Upper lobe of right lung (tissue), 1 donor: ENCODE measurements around the gene LPP. TPM values are rescaled to one million over a fixed set of nuclear protein-coding genes. Genes with fewer than 3 reads are reported as not detected.

ENCODE experiments used
- ATAC-seq: fragments of 200-7000 bp; cut with Tn5 transposase; one replicate; pipeline ENCODE4 v1.9.1; 2020; ENCODE audit warnings: mild to moderate bottlenecking, moderate library complexity
- DNase-seq: peaks from one replicate; pipeline ENCODE4 v3.0.0-alpha.2; 2020
- H3K27ac ChIP-seq: fragments of 200-600 bp; one replicate; pipeline ENCODE4 v1.8.0; 2022
- H3K27me3 ChIP-seq: fragments of 200-600 bp; one replicate; pipeline ENCODE4 v1.8.0; 2022; ENCODE audit warnings: mild to moderate bottlenecking
- H3K36me3 ChIP-seq: fragments of 200-600 bp; one replicate; pipeline ENCODE4 v1.8.0; 2022
- H3K4me1 ChIP-seq: fragments of 200-600 bp; one replicate; pipeline ENCODE4 v1.8.0; 2022
- H3K4me3 ChIP-seq: fragments of 200-600 bp; one replicate; pipeline ENCODE4 v1.8.0; 2022; ENCODE audit warnings: mild to moderate bottlenecking
- H3K9me3 ChIP-seq: fragments of 200-600 bp; one replicate; pipeline ENCODE4 v1.8.0; 2022
- intact Hi-C: fragments of 100-400 bp; cut with DNase I; formaldehyde crosslinking; loops from one replicate; pipeline ENCODE4 v1.11.0; 2022
- long read RNA-seq: library from polyadenylated mRNA; unstranded; transcript quantifications from one replicate; pipeline ENCODE4 v2.0.0, GENCODE V29; 2021
- total RNA-seq: library from RNA; stranded (reverse); fragmentation: NEBNext Ultra II Directional; extraction: Animal tissue kit (Norgen Biotek cat#: 25700); gene quantifications from one replicate; pipeline ENCODE4 v1.2.1, GENCODE V29; 2021
- TF ChIP-seq, protein P1 (sequence below): fragments of 200-600 bp; IDR thresholded peaks from one replicate; pipeline ENCODE4 v1.8.0; 2022; ENCODE audit warnings: antibody characterized with exemption
- donor health status: DM: no; HTN: yes; CAD: no; lungs with severe emphysema.

LPP gene, protein sequence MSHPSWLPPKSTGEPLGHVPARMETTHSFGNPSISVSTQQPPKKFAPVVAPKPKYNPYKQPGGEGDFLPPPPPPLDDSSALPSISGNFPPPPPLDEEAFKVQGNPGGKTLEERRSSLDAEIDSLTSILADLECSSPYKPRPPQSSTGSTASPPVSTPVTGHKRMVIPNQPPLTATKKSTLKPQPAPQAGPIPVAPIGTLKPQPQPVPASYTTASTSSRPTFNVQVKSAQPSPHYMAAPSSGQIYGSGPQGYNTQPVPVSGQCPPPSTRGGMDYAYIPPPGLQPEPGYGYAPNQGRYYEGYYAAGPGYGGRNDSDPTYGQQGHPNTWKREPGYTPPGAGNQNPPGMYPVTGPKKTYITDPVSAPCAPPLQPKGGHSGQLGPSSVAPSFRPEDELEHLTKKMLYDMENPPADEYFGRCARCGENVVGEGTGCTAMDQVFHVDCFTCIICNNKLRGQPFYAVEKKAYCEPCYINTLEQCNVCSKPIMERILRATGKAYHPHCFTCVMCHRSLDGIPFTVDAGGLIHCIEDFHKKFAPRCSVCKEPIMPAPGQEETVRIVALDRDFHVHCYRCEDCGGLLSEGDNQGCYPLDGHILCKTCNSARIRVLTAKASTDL
- 191 TPM for total RNA-seq
- long read RNA-seq, partial matches to known transcripts = 37 of 80 reads
- long read RNA-seq, other reads (novel, unspliced or antisense) = 43 of 80 reads

DNA sequence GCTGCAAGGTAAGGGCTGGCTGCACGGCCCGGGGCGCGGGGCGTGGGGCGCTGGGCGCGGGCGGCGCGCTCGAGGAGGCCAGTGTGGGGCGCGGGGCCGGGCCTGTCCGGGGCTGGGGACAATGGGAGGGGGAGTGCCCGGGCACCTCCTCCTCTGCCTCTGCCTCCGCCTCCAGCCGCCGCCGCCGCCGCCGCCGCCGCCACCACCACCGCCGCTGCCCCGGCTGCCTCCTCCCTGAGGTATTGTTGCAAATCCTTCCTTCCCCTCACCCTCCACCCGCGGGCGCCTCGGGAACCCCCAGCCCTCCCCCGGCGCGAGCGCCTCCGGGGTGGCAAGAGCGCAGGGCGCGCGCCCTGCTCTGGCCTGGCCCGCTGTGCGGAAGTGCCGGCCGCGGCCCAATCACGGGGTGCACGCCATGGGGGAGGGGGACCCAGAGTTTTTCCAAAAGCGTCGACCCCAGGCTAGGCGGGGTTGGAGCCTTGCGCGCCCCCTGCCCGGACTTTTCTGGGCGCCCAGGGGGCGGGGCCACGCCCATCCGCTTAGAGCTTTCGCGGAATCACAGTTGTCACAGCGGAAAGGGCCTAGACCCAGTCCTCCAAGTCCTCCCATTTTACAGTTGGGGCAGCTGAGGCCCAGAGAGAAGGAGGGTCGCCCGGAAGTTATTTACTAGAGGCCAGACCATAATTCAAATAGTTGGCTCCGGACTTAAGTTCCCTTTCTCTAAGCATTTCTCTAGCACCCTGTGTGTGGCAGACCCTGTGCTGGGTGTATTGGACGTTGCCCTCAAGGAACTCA lies at the start of gene LPP:
LPP (plus strand) TSS at position 144 of the 795 bp plus-strand sequence. CDS start 251,964 bp downstream, outside the sequence.
- H3K27ac ChIP-seq = peak within 1 kb of the TSS; percentile 95
- H3K36me3 ChIP-seq = no peaks in the 10 kb centered on the region
- intact Hi-C loops = no loop called here
- ATAC-seq (peak; percentile 91), DNase-seq (peak; percentile 95)
- H3K9me3 ChIP-seq = no peaks in the 10 kb centered on the region
- H3K4me3 ChIP-seq = peak within 1 kb of the TSS; percentile 81
- H3K4me1 ChIP-seq = peaks cover 38% of the 10 kb centered on the region
- TF ChIP-seq, protein P1, sequence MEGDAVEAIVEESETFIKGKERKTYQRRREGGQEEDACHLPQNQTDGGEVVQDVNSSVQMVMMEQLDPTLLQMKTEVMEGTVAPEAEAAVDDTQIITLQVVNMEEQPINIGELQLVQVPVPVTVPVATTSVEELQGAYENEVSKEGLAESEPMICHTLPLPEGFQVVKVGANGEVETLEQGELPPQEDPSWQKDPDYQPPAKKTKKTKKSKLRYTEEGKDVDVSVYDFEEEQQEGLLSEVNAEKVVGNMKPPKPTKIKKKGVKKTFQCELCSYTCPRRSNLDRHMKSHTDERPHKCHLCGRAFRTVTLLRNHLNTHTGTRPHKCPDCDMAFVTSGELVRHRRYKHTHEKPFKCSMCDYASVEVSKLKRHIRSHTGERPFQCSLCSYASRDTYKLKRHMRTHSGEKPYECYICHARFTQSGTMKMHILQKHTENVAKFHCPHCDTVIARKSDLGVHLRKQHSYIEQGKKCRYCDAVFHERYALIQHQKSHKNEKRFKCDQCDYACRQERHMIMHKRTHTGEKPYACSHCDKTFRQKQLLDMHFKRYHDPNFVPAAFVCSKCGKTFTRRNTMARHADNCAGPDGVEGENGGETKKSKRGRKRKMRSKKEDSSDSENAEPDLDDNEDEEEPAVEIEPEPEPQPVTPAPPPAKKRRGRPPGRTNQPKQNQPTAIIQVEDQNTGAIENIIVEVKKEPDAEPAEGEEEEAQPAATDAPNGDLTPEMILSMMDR = no peak
- H3K27me3 ChIP-seq = no peaks in the 10 kb centered on the region

DNA sequence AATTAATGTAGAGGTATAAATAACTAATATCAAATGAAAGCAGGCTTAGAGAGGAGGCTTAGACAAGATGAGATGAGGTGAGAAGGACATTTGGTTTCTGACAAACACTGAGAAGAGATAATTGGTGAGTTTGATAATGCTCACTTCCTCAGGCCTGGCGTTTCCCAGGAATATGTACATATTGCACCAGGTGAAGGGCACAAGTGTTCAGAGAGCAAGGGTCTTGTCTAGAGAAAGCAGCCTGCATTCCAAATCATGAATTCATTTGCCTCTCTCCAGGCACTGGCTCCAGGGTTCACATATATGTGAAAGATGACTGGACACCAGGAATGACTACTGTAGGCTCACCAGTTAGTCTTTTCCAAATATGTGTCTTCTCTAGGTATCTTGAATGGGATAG lies 48.0 kb upstream of the LPP start:
- intact Hi-C loops = no loop called here
- DNase-seq (no peak), ATAC-seq (no peak)
- no peaks in the 10 kb centered on the region for H3K4me1 ChIP-seq
- no peak overlapping the region for H3K27ac ChIP-seq
- TF ChIP-seq, protein P1 = no peak
- H3K36me3 ChIP-seq = no peaks in the 10 kb centered on the region
- H3K4me3 ChIP-seq = no peak overlapping the region
- H3K27me3 ChIP-seq = no peaks in the 10 kb centered on the region
- H3K9me3 ChIP-seq = no peaks in the 10 kb centered on the region

DNA sequence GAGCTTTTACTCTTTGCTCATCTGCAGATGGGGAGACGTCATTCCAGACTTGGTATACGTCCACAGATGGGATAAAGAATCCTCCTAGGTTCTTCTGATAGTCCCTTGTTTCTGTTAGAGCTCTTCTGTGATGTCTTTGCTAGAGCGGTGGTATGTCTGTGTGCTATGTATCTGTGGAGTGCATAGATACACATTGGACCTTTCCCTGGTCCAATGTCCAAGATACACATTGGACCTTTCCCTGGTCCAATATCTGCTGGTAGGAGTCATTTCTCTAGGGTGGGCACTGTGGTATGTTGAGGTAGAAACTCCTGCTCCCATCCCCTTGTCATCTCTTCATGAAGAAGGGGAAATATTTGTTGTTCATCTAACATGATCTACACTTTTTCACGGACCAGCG lies 47.5 kb upstream of the LPP start:
- Histone ChIP-seq H3K36me3 (no peaks in the 10 kb centered on the region), H3K27ac (no peak overlapping the region), H3K4me3 (no peak overlapping the region), H3K9me3 (no peaks in the 10 kb centered on the region), H3K4me1 (no peaks in the 10 kb centered on the region), H3K27me3 (no peaks in the 10 kb centered on the region)
- intact Hi-C loops = no loop called here
- DNase-seq = no peak
- TF ChIP-seq, protein P1 = no peak
- ATAC-seq = no peak

DNA sequence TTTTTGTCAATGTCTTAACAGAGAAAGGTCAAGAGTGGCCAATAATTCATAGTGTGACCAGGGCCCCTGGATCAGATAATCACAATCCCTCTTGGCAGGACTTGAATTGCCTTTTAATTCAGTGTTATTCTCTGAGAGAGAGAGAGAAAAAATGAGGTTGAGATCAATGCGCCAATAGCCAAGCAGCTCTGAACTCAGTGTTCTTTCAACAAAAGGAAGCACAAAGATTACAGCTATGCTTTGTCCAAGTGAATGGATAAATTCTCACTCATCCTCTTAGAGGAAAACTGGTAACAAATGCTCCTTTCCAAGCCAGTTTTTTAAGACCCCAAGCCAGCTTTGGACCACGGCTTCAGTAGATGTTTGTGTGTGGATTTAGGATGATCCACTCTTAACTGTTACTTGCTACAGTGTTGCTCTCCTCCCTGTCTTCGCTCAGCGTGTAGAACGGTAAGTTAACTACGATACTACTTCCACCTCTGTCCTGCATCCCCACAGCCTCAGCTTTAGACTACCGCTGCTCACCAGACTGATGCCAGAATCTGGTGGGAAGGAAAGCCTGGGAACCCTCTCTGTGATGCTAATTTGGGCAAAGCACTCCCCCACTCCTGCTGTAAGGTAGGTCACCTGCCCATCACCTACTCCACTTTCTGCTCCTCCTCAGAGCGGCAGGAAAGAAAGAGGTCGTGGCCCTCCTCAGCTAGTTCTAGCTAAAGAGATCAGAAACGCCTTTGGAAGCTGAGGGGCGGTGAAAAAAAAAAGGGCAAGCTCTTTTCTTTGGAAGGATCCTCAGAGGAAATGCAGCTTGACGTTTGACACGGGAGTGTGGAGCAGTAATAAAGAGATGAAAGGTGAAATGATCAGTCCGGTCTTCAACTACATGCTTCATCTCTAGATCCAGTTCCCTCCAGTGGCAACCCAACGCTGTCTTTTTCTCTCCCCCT lies 46.8 kb upstream of the LPP start:
- Histone ChIP-seq H3K9me3 (no peaks in the 10 kb centered on the region), H3K27ac (no peak overlapping the region), H3K36me3 (no peaks in the 10 kb centered on the region), H3K4me1 (no peaks in the 10 kb centered on the region), H3K4me3 (no peak overlapping the region), H3K27me3 (no peaks in the 10 kb centered on the region)
- TF ChIP-seq, protein P1 = no peak
- no peak for DNase-seq
- no peak for ATAC-seq
- intact Hi-C loops = no loop called here
